Right atrium auricular region (tissue), 2 donors: Measurements from ENCODE around the gene SH2D2A. TPM values are rescaled to one million over a fixed set of nuclear protein-coding genes. Genes with fewer than 3 reads are reported as not detected.

Experiments used
- DNase-seq: peaks from one replicate; pipeline ENCODE4 v3.0.0-alpha.2; 2019; ENCODE audit warnings: low spot score
- H3K27ac ChIP-seq, 2 donors: fragments of 200-600 bp; sonication (generic); 1 replicate in 1 of 2; 2 replicates in 1 of 2; pipeline ENCODE4 v1.5.1; 2016 to 2019
- H3K27me3 ChIP-seq, 2 donors: fragments of 200-600 bp; sonication (generic); one replicate each; pipeline versions ENCODE4 v1.5.1 to v1.6.0; 2017 to 2019
- H3K36me3 ChIP-seq: fragments of 200-600 bp; sonication (generic); one replicate; pipeline ENCODE4 v1.5.1; 2016
- H3K4me1 ChIP-seq, 2 donors: fragments of 200-600 bp; sonication (generic); one replicate each; pipeline versions ENCODE4 v1.5.1 to v1.6.0; 2017 to 2019
- H3K4me3 ChIP-seq, 2 donors: fragments of 200-600 bp; sonication (generic); 1 replicate in 1 of 2; 2 replicates in 1 of 2; pipeline ENCODE4 v1.5.1; 2017 to 2019; ENCODE audit warnings: mild to moderate bottlenecking in 1 of 2, moderate library complexity in 1 of 2
- H3K9me3 ChIP-seq, 2 donors: fragments of 200-600 bp; sonication (generic); one replicate each; pipeline ENCODE4 v1.5.1; 2019
- CTCF ChIP-seq, 2 donors: fragments of 200-600 bp; sonication (generic); IDR thresholded peaks; one replicate each; pipeline ENCODE4 v1.5.1; 2019; ENCODE audit warnings: antibody characterized with exemption in 2 of 2
- total RNA-seq, 2 donors: library from RNA; depleted of rRNA; stranded (reverse); fragments of >200 nt; gene quantifications; one replicate each; pipeline ENCODE4 v1.1.0, GENCODE V29; 2016

SH2D2A gene
- total RNA-seq, 2 donors from 2014 or later = 0.30 to 0.98 TPM

GRCh38 chr1:156789621-156790318 is 26.9 kb downstream of the SH2D2A start:
- H3K4me1 ChIP-seq = no peaks in the 10 kb centered on the region
- H3K27ac ChIP-seq = no peak overlapping the region
- H3K4me3 ChIP-seq = no peak overlapping the region
- H3K9me3 ChIP-seq = no peaks in the 10 kb centered on the region
- TF ChIP-seq CTCF (IDR thresholded peaks at IDR 0.05) = no peak
- peaks cover 71% of the 10 kb centered on the region for H3K36me3 ChIP-seq
- H3K27me3 ChIP-seq = no peaks in the 10 kb centered on the region
- no peak for DNase-seq

GRCh38 chr1:156788136-156788535 is 28.5 kb downstream of the SH2D2A start:
- Histone ChIP-seq H3K27ac (no peak overlapping the region), H3K4me1 (no peaks in the 10 kb centered on the region), H3K36me3 (peaks cover 65% of the 10 kb centered on the region), H3K4me3 (no peak overlapping the region), H3K9me3 (no peaks in the 10 kb centered on the region), H3K27me3 (no peaks in the 10 kb centered on the region)
- DNase-seq = no peak
- TF ChIP-seq CTCF (IDR thresholded peaks at IDR 0.05) = no peak

GRCh38 chr1:156786640-156787039 is 30.0 kb downstream of the SH2D2A start:
- Histone ChIP-seq H3K36me3 (peaks cover 50% of the 10 kb centered on the region), H3K4me1 (no peaks in the 10 kb centered on the region), H3K4me3 (no peak overlapping the region), H3K9me3 (no peaks in the 10 kb centered on the region), H3K27me3 (no peaks in the 10 kb centered on the region), H3K27ac (no peak overlapping the region)
- DNase-seq = no peak
- TF ChIP-seq CTCF (IDR thresholded peaks at IDR 0.05) = no peak

- no peaks in the 10 kb centered on the region for H3K4me1 ChIP-seq
- H3K4me3 ChIP-seq = no peak overlapping the region
- TF ChIP-seq CTCF (IDR thresholded peaks at IDR 0.05) = no peak
- DNase-seq = no peak
- no peaks in the 10 kb centered on the region for H3K9me3 ChIP-seq
- peaks cover 40% of the 10 kb centered on the region for H3K36me3 ChIP-seq
- H3K27me3 ChIP-seq = no peaks in the 10 kb centered on the region
- no peak overlapping the region for H3K27ac ChIP-seq
Observed at GRCh38 chr1:156785458-156785857, 31.2 kb downstream of the SH2D2A start.

GRCh38 chr1:156781585-156782186 is 35.0 kb downstream of the SH2D2A start:
- Histone ChIP-seq H3K27me3 (no peaks in the 10 kb centered on the region), H3K27ac (no peak overlapping the region), H3K4me1 (peaks cover 0 to 15% of the 10 kb centered on the region in 2 donors), H3K4me3 (no peak overlapping the region), H3K36me3 (peaks cover 23% of the 10 kb centered on the region), H3K9me3 (no peaks in the 10 kb centered on the region)
- TF ChIP-seq CTCF (IDR thresholded peaks at IDR 0.05) = no peak
- no peak for DNase-seq
